Measurements from ENCODE around the gene MSRB3. TPM values are rescaled to one million over a fixed set of nuclear protein-coding genes. Genes with fewer than 3 reads are reported as not detected.

MSRB3 gene
- total and polyA plus RNA-seq, 10 donors, result 4.3 to 64.4 (median 19.7) TPM

GRCh38 chr12:65444996-65445395 lies 166.5 kb downstream of the MSRB3 start:
- no peaks in the 10 kb centered on the region for H3K27me3 ChIP-seq (replicated peaks in 1 of 7)
- no peaks in the 10 kb centered on the region for H3K36me3 ChIP-seq
- no peak overlapping the region for H3K27ac ChIP-seq
- intact Hi-C loops (cut with DNase I; ENCODE audit: low total_unique reads), result no loop called here
- WGBS, 5 donors, result 81 to 95% (median 87%) methylated on average over 2 of the region's 2 CpGs
- H3K4me3 ChIP-seq, result no peak overlapping the region
- H3K4me1 ChIP-seq, result no peaks in the 10 kb centered on the region
- H3K9me3 ChIP-seq, result no peaks in the 10 kb centered on the region
- no peak for DNase-seq
- TF ChIP-seq POLR2A (IDR thresholded peaks at IDR 0.05), result no peak
- TF ChIP-seq CTCF (IDR thresholded peaks at IDR 0.05 in 8 of 11, conservative IDR thresholded peaks at IDR 0.05 in 3 of 11), result no peak
- no peak for TF ChIP-seq POLR2AphosphoS5 (IDR thresholded peaks at IDR 0.05)

- Histone ChIP-seq H3K4me1 (peaks cover 0 to 7% (median 0%) of the 10 kb centered on the region in 6 donors), H3K27ac (no peak overlapping the region), H3K27me3 (replicated peaks in 1 of 7) (no peaks in the 10 kb centered on the region), H3K4me3 (no peak overlapping the region), H3K36me3 (no peaks in the 10 kb centered on the region), H3K9me3 (no peaks in the 10 kb centered on the region)
- intact Hi-C loops (cut with DNase I; ENCODE audit: low total_unique reads), result no loop called here
- no peak for DNase-seq
- WGBS, 5 donors, result 70 to 86% (median 82%) methylated on average over 1 of the region's 1 CpG
- TF ChIP-seq POLR2AphosphoS5 (IDR thresholded peaks at IDR 0.05) (no peak), CTCF (IDR thresholded peaks at IDR 0.05 in 8 of 11, conservative IDR thresholded peaks at IDR 0.05 in 3 of 11) (no peak), POLR2A (IDR thresholded peaks at IDR 0.05) (no peak)
Observed at GRCh38 chr12:65446901-65447300, 168.4 kb downstream of the MSRB3 start.

DNA sequence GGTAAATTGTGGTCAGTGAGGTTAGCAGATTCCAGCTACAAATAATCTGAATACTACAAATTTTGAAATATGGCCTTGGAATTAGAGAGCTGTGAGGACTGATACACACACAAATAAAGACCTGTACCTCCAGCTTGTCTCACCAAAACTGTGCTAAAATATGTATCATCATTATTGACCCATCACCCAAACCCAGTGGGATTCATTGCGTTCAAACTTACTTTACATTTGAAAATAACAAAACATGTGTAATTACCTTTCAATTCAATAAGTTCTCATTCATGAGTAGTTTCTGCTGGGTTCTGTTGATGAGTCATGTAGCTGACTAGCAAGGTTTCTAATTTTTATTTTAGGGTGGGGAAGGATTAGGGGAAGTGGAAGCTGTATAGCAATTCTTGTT lies 170.9 kb downstream of the MSRB3 start:
- H3K27ac ChIP-seq, result no peak overlapping the region
- intact Hi-C loops (cut with DNase I; ENCODE audit: low total_unique reads), result no loop called here
- H3K27me3 ChIP-seq (replicated peaks in 1 of 7), result no peaks in the 10 kb centered on the region
- H3K4me3 ChIP-seq, result no peak overlapping the region
- H3K36me3 ChIP-seq, result peaks cover 0 to 10% (median 0%) of the 10 kb centered on the region in 6 donors
- 76 to 93% (median 87%) methylated on average over 1 of the region's 1 CpG for WGBS, 5 donors
- peaks cover 0 to 7% (median 0%) of the 10 kb centered on the region in 6 donors for H3K4me1 ChIP-seq
- no peak for DNase-seq
- no peaks in the 10 kb centered on the region for H3K9me3 ChIP-seq
- TF ChIP-seq POLR2AphosphoS5 (IDR thresholded peaks at IDR 0.05), result no peak
- no peak for TF ChIP-seq POLR2A (IDR thresholded peaks at IDR 0.05)
- no peak for TF ChIP-seq CTCF (IDR thresholded peaks at IDR 0.05 in 8 of 11, conservative IDR thresholded peaks at IDR 0.05 in 3 of 11)

DNA sequence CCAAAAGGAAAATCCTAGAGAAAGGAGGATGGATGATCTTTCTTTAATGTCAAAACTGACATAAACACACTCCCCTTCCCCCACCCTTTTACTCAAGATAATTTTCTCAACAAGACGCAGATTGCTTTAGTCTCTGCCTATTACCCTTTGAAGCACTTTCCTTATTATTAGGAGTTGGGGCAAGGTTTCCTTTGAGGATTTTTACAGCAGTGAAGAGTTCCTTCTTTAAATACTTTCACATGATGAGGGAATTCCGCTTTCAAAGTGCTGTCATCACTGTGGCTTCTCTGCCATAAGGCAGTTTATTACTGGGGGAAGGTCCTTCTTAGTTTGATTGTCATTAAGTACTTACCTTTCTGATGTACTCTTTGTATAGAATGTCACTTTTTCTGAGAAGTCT lies 172.1 kb downstream of the MSRB3 start:
- intact Hi-C loops (cut with DNase I; ENCODE audit: low total_unique reads), result no loop called here
- no peaks in the 10 kb centered on the region for H3K9me3 ChIP-seq
- peaks cover 0 to 12% (median 0%) of the 10 kb centered on the region in 6 donors for H3K36me3 ChIP-seq
- no peaks in the 10 kb centered on the region for H3K27me3 ChIP-seq (replicated peaks in 1 of 7)
- DNase-seq, result no peak
- H3K4me3 ChIP-seq, result no peak overlapping the region
- H3K4me1 ChIP-seq, result peaks cover 0 to 7% (median 0%) of the 10 kb centered on the region in 6 donors
- H3K27ac ChIP-seq, result no peak overlapping the region
- no peak for TF ChIP-seq CTCF (IDR thresholded peaks at IDR 0.05 in 8 of 11, conservative IDR thresholded peaks at IDR 0.05 in 3 of 11)
- no peak for TF ChIP-seq POLR2A (IDR thresholded peaks at IDR 0.05)
- TF ChIP-seq POLR2AphosphoS5 (IDR thresholded peaks at IDR 0.05), result no peak
- WGBS, 5 donors, result 54 to 74% (median 62%) methylated on average over 2 of the region's 2 CpGs
